Hypothalamus (tissue), 51 donors: ENCODE data around the gene PTPN18.

Experiments used
- DNase-seq, 51 donors: peaks; one replicate each; lab custom pipeline; 2025; lab: John Stamatoyannopoulos, UW

Gene PTPN18

GRCh38 chr2:130359466-130359865, 3.6 kb downstream of the PTPN18 start:
- no peak for DNase-seq

GRCh38 chr2:130363479-130363878, 7.6 kb downstream of the PTPN18 start:
- DNase-seq, result no peak

GRCh38 chr2:130365075-130365474, 9.2 kb downstream of the PTPN18 start:
- no peak for DNase-seq

GRCh38 chr2:130365963-130366362, 10.1 kb downstream of the PTPN18 start:
- no peak for DNase-seq

- DNase-seq, result no peak
These were observed 10.9 kb downstream of the PTPN18 start for GRCh38 chr2:130366720-130367119.

- DNase-seq, result no peak
These were observed 12.9 kb downstream of the PTPN18 start for GRCh38 chr2:130368786-130369185.

- no peak for DNase-seq
These were observed 13.6 kb downstream of the PTPN18 start for GRCh38 chr2:130369311-130369964.

GRCh38 chr2:130369965-130370341, 14.1 kb downstream of the PTPN18 start:
- no peak for DNase-seq

GRCh38 chr2:130370490-130370889, 14.6 kb downstream of the PTPN18 start:
- DNase-seq, result no peak

- peak in 1 of 51 donors; percentile 49 for DNase-seq
These were observed 15.8 kb downstream of the PTPN18 start for GRCh38 chr2:130371723-130372054.

GRCh38 chr2:130372055-130372832, 16.4 kb downstream of the PTPN18 start:
- peak in 50 of 51 donors; percentile 38 to 93 (median 76) for DNase-seq

- DNase-seq, result no peak
These were observed 17.3 kb downstream of the PTPN18 start for GRCh38 chr2:130372833-130373807.

GRCh38 chr2:130373808-130374365, 18.0 kb downstream of the PTPN18 start:
- no peak for DNase-seq

GRCh38 chr2:130374587-130375290, 18.9 kb downstream of the PTPN18 start:
- DNase-seq, result no peak

GRCh38 chr2:130375291-130376266, 19.7 kb downstream of the PTPN18 start:
- DNase-seq, result no peak

GRCh38 chr2:130376433-130377293, 20.8 kb downstream of the PTPN18 start:
- no peak for DNase-seq

- DNase-seq, result no peak
These were observed 21.6 kb downstream of the PTPN18 start for GRCh38 chr2:130377491-130377890.
